ENCODE results near the gene TEX2. TPM values are rescaled to one million over a fixed set of nuclear protein-coding genes. Genes with fewer than 3 reads are reported as not detected.

The TEX2 gene
- total and polyA plus RNA-seq, 9 of the 15 experiments (the other 6 are each of a cell fraction or from before 2014, with no cell fraction given): 4.1 to 27.6 (median 19.3) TPM

DNA sequence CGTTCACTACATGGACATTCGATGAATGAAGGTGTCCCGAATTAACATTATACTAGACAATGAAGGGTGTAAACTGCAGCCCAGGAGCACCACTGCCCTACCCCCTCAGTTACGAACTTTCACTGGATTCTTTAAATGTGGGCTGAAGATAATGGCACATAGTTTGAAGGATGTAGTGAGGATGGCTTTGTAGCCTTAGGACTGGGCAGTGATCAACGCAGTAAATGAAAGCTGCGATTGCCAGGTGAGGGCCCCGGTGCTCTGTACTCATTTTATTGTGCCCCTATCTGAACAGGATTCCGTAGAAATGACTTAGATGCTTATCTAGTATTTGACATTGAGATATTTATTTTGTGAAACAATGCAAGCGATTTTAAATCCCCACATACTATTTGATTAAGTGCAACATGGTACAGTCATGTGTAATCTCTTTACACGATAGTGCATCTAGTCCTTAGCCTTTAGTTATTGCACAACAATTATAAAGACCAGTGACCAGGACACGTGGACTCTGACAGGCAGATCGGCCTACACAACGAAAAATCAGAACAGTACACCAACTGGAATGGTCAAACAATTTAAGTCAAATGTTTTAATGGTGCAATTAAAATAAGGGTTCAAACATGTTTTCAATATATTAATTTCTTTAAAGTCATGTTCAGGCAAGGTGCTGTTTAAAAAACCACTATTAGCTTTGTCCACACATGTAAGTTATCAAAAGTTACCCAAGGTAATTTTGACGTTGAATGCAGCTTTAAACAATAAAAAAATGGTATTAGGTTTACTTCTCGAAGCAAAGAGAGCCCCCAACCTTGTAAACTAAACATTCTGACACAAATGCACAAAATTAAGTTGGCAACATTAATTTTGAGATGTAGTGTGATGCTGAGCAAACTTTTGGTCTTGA lies 115.7 kb downstream of the TEX2 start (continued):
- 0 out of 2 replicates have a peak, but pooled peaks have one; percentile 24 for TF ChIP-seq CBFB (CRISPR knock-in tag; IDR thresholded peaks at IDR 0.05)
- TF ChIP-seq, protein P1, sequence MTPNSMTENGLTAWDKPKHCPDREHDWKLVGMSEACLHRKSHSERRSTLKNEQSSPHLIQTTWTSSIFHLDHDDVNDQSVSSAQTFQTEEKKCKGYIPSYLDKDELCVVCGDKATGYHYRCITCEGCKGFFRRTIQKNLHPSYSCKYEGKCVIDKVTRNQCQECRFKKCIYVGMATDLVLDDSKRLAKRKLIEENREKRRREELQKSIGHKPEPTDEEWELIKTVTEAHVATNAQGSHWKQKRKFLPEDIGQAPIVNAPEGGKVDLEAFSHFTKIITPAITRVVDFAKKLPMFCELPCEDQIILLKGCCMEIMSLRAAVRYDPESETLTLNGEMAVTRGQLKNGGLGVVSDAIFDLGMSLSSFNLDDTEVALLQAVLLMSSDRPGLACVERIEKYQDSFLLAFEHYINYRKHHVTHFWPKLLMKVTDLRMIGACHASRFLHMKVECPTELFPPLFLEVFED (CRISPR knock-in tag; conservative IDR thresholded peaks at IDR 0.05): no peak; the same call in 1 of the 2 replicates
- no peak for TF ChIP-seq TEAD2 (tag; IDR thresholded peaks at IDR 0.05)
- TF ChIP-seq, protein P2, sequence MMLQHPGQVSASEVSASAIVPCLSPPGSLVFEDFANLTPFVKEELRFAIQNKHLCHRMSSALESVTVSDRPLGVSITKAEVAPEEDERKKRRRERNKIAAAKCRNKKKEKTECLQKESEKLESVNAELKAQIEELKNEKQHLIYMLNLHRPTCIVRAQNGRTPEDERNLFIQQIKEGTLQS (IDR thresholded peaks at IDR 0.05): peak; percentile 51
- TF ChIP-seq, protein P2 (CRISPR knock-in tag; conservative IDR thresholded peaks at IDR 0.05): no peak
- TF ChIP-seq U2AF1 (optimal IDR thresholded peaks at IDR 0.05; ENCODE audit: low read depth, low read length): no peak
- TF ChIP-seq ZFP30 (CRISPR knock-in tag; IDR thresholded peaks at IDR 0.05; ENCODE audit: borderline replicate concordance): no peak
- TF ChIP-seq ZNF780A (CRISPR knock-in tag; IDR thresholded peaks at IDR 0.05): no peak
- TF ChIP-seq RB1 (IDR thresholded peaks at IDR 0.05; ENCODE audit: low read depth): peak; percentile 9; the same call in 1 of the 2 replicates
- no peak for TF ChIP-seq RBM39 (optimal IDR thresholded peaks at IDR 0.05; ENCODE audit: low read depth, low read length)
- TF ChIP-seq, protein P3, sequence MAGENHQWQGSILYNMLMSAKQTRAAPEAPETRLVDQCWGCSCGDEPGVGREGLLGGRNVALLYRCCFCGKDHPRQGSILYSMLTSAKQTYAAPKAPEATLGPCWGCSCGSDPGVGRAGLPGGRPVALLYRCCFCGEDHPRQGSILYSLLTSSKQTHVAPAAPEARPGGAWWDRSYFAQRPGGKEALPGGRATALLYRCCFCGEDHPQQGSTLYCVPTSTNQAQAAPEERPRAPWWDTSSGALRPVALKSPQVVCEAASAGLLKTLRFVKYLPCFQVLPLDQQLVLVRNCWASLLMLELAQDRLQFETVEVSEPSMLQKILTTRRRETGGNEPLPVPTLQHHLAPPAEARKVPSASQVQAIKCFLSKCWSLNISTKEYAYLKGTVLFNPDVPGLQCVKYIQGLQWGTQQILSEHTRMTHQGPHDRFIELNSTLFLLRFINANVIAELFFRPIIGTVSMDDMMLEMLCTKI (IDR thresholded peaks at IDR 0.05; ENCODE audit: partially characterized antibody): no peak
- no peak for TF ChIP-seq POU5F1 (IDR thresholded peaks at IDR 0.05; ENCODE audit: borderline replicate concordance, low read depth, low read length, partially characterized antibody)
- TF ChIP-seq MXI1 (IDR thresholded peaks at IDR 0.05; ENCODE audit: low read depth, low read length): peak; percentile 19; the same call in 1 of the 2 replicates
- no peak for TF ChIP-seq MTA2 (IDR thresholded peaks at IDR 0.05; ENCODE audit: low read depth)
- TF ChIP-seq CEBPB (tag; IDR thresholded peaks at IDR 0.05): peak; percentile 99
- TF ChIP-seq PTBP1 (IDR thresholded peaks at IDR 0.05; ENCODE audit: low read depth, low read length): 0 out of 2 replicates have a peak, but pooled peaks have one; percentile 4
- TF ChIP-seq, protein P4, sequence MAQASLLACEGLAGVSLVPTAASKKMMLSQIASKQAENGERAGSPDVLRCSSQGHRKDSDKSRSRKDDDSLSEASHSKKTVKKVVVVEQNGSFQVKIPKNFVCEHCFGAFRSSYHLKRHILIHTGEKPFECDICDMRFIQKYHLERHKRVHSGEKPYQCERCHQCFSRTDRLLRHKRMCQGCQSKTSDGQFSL (CRISPR knock-in tag; IDR thresholded peaks at IDR 0.05): no peak
- TF ChIP-seq, protein P4 (tag; IDR thresholded peaks at IDR 0.05): no peak
- no peak for TF ChIP-seq ATF2 (CRISPR knock-in tag; IDR thresholded peaks at IDR 0.05)
